Kidney capillary endothelial cell (primary cell): ENCODE results near the gene MARK4.
"Not testable (repeated sequence)": the region's sequence is repeated elsewhere in the genome, so short reads cannot be mapped to it uniquely, and the experiment has no call there.

Source experiments
- DNase-seq: peaks from one replicate; pipeline ENCODE4 v3.0.0-alpha.2; 2018; ENCODE audit warnings: low spot score

MARK4 gene

GRCh38 chr19:45244133-45244794, 6.8 kb upstream of the MARK4 start:
- peak; percentile 81 for DNase-seq

GRCh38 chr19:45245334-45245787, 5.7 kb upstream of the MARK4 start, which contains the start of gene EXOC3L2:
TSS of gene EXOC3L2 (minus strand) at chr19:45245407. CDS start at chr19:45239045, 6,362 bp downstream.
- no peak for DNase-seq

GRCh38 chr19:45245826-45246225, 5.2 kb upstream of the MARK4 start:
- no peak for DNase-seq

GRCh38 chr19:45247136-45247535, 3.9 kb upstream of the MARK4 start:
- no peak for DNase-seq

- no peak for DNase-seq
These were observed 1.6 kb upstream of the MARK4 start for GRCh38 chr19:45249261-45250033.

- no peak for DNase-seq
These were observed 747 bp upstream of the MARK4 start for GRCh38 chr19:45250216-45250831.

GRCh38 chr19:45251452-45252354, 632 bp downstream of the MARK4 start:
- DNase-seq = no peak

GRCh38 chr19:45253396-45254027, 2.4 kb downstream of the MARK4 start:
- DNase-seq = no peak

GRCh38 chr19:45254044-45254531, 3.0 kb downstream of the MARK4 start:
- no peak for DNase-seq

GRCh38 chr19:45255611-45256157, 4.6 kb downstream of the MARK4 start:
- no peak for DNase-seq

- DNase-seq = no peak
These were observed 5.8 kb downstream of the MARK4 start for GRCh38 chr19:45256836-45257235.

- DNase-seq = no peak
These were observed 7.8 kb downstream of the MARK4 start for GRCh38 chr19:45258862-45259261.

- DNase-seq = no peak
These were observed 11.5 kb downstream of the MARK4 start for GRCh38 chr19:45262570-45262969.

GRCh38 chr19:45263013-45263412, 11.9 kb downstream of the MARK4 start:
- no peak for DNase-seq

GRCh38 chr19:45264781-45265317, 13.8 kb downstream of the MARK4 start:
- DNase-seq = no peak

- DNase-seq = no peak
These were observed 14.3 kb downstream of the MARK4 start for GRCh38 chr19:45265375-45265774.

- no peak for DNase-seq
These were observed 16.2 kb downstream of the MARK4 start for GRCh38 chr19:45267296-45267695.

- not testable (repeated sequence) for DNase-seq
These were observed 18.9 kb downstream of the MARK4 start for GRCh38 chr19:45269939-45270338.

GRCh38 chr19:45271098-45271734, 20.1 kb downstream of the MARK4 start:
- DNase-seq = no peak

- DNase-seq = no peak
These were observed 20.7 kb downstream of the MARK4 start for GRCh38 chr19:45271735-45272108.
